ENCODE data around the gene LRRC42.
"Not testable (repeated sequence)": the region's sequence is repeated elsewhere in the genome, so short reads cannot be mapped to it uniquely, and the experiment has no call there.

Gene LRRC42

DNA sequence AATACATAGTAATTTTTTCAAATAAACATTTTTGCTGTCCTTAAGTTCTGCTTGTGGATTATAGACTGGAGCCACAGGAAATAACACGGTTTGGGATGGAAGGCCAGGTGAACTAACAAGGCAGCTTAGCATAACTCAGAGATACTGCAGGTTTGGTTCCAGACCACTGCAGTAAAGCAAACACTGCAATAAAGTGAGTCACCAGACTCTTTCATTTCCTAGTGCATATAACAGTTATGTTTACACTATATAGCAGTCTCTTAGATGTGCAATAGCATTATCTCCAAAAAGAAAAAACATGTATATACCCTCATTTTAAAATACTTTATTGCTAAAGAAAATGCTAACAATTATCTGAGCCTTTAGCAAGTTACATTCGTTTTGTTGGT, 22.0 kb downstream of the LRRC42 start:
- peak; percentile 43 for DNase-seq

DNA sequence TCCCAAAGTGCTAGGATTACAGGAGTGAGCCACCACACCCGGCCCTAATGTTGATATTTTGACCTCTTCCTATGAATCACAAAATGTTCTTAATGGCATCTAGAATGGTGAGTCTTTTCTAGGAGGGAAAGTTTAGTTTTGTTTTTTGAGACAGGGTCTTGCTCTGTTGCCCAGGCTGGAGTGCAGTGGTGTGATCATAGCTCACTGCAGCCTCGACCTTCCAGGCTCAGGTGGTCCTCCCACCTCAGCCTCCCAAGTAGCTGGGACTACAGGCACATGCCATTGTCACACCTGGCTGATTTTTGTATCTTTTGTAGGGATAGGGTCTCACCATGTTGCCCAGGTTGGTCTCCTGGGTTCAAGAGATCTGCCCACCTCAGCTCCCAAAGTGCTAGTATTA, 23.2 kb downstream of the LRRC42 start:
- not testable (repeated sequence) for DNase-seq

DNA sequence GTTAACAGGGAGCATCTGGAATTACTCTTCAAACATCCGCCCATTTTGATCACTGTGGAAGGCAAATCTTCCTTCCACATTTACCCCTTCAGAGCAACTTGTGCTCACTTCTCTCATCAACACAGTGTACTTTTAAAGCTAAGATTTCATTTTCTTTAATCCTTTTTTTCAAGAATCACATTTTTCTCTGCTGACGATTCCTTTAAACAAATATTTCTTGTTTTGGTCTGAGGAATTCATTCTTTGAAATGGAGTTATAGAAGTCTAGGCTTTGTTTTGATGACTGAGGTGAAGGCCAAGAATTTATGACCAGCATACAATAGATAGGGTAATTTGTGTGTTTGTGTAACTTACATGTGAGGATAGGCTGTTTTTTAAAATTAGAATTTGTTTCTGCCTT, 25.6 kb downstream of the LRRC42 start:
- DNase-seq, result no peak

DNA sequence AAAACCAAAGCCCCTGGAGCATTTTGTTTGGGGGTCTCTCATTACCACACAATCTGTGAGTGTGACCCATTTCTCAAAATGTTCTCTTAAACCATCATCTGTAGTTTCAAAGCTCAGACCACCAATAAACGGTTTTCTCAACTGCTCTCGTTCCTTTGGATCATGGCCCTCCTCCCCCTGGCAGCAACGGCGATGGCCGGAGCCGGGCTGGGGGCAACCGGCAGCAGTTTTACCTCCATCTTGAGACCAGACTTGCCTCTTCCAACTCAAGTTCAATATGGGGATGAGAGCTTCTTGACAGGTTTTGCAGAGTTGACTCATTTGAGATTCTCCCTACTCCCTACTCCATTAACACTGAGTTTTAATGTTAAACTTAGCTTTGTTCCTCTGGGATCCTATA, 29.7 kb downstream of the LRRC42 start:
- no peak for DNase-seq

DNA sequence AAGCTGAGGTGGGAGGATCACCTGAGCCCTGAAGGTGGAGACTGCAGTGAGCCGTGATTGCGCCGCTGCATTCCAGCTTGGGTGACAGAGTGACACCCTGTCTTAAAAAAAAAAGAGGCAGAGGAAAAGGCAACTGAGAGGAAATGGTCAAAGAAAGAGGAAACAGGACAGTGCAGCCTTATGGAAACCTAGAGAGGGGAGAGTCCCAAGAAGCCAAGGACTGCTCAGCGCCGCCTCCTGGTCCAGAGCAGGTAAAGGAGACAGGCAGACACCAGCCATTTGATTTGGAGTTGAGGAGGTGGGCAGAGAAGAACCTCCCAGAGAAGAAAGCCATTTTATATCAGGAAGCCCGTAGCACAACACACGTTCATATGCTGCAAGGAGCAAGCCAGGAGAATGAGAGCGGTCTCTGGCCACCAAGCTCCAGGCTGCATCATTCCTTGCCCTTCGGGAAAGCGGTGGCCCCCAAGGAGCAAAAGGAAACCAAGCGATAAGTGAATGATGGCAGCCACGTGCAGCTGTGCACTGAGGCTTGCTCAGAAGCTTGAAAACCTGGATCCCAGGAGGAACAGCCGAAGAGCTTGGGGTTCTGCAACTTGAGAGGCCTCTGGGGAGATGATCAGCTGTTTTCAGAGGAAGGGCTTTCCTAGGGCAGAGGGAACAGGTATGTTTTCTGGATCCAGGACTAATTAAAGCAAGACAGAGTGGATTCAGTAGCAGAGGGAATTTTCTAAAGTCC, 33.7 kb downstream of the LRRC42 start:
- DNase-seq, result no peak

DNA sequence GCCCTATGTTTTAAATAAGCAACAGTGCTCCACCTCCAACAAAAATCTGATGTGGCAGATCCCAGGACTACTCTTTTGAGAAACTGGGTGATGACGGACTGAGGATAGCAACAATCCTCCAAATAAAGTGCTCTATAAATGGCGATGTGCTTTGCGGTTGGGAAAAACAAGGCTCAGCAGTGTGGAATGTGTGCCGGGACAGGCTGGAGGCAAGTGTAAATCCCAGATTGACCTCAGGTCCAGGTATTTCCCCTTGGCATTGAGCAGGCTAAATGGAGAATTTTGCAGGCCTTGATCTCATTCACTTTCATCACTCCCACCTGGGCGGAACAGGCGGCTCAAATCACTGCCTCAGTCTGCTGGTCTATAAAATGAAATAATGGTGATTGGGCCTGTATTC, 35.1 kb downstream of the LRRC42 start:
- no peak for DNase-seq

DNA sequence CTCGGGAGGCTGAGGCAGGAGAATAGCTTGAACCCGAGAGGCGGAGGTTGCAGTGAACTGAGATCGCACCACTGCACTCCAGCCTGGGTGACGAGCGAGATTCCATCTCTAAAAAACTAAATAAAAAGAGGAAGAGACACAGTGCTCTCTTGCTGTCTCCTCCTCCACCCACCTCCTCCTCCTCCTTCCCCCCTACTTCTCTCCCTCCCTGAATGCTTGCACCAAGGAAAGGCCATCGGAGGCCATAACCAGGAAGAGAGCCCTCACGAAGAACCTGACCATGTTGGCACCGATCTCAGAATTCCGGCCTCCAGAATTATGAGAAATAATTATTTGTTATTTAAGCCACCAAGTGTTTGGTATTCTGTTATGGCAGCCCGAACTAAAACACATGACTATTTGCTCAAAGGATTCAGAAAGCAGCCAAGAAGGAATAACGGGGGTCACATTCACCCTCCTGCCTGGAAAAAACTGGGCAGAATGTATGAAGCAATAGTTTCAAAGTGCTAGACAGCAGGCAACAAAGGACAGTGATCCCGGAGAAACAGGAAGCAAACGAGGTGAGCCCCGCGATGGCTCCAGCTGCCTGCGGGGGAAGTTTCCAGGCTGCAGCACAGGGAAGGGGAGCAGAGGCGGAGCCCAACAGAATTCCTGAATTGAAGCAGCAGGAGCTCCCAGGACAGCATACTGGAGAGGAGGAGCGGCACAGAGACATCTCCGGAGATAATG, 36.0 kb downstream of the LRRC42 start:
- DNase-seq, result no peak

DNA sequence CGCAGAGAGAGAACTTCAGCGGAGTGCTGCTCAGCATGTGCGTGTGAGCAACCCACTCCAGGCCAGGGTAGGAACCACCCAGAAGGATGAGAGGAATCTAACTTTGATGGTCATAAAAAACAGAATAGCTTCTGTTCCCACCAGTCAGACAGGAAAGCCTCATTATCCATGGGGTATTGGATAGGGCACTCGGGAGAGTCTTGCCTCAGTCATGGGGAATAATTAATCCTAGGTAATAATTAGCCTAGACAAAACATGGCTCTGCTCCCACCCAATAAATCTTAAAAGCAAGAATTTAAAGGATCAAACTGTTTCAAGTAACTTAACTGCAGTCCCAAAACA, 36.6 kb downstream of the LRRC42 start:
- DNase-seq, result no peak

DNA sequence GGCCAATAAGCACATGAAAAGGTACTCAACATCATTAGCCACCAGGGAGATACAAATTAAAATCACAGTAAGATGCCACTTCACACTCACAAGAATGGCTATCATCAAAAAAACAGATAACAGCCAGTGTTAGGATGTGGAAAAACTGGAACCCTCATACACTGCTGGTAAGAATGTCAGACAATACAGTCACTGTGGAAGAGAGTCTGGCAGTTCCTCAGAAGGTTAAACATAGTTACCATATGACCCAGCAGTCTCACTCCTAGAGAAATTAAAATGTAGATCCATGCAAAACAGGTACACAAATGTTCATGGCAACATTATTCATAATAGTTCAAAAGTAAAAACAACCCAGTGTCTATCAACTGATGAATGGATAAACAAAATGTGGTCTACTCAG, 38.6 kb downstream of the LRRC42 start:
- no peak for DNase-seq

DNA sequence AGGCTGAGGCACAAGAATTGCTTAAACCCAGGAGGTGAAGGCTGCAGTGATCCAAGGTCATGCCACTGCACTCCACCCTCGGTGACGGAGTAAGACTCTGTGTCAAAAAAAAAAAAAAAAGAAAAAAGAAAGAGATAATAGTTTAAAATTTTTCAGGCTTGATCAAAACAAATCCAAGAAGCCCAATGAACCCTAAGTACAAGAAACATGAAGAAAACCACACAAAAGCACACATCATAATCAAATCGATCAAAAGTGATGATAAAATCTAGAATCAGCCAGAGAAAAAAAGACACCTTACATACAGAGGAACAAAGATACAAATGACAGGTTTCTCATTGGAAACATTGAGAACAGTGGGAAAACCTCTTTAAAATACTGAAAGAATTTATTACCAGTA, 40.3 kb downstream of the LRRC42 start:
- DNase-seq, result no peak

DNA sequence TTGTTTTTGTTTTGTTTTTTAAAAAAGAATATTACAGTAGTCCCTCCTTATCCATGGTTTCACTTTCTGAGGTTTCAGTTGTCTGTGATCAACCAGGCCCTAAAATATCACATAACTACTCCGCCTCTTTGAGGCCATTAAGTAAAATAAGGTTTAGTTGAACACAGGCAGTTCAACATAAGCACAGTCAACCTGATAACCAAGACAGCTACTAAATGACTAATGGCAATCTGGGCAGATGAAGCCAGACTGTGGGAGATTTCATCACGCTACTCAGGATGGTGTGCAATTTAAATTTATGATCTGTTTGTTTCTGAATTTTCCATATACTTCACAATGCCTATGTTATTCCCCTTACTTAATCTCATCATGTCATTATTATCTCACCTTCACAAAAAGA, 41.7 kb downstream of the LRRC42 start:
- DNase-seq, result no peak

DNA sequence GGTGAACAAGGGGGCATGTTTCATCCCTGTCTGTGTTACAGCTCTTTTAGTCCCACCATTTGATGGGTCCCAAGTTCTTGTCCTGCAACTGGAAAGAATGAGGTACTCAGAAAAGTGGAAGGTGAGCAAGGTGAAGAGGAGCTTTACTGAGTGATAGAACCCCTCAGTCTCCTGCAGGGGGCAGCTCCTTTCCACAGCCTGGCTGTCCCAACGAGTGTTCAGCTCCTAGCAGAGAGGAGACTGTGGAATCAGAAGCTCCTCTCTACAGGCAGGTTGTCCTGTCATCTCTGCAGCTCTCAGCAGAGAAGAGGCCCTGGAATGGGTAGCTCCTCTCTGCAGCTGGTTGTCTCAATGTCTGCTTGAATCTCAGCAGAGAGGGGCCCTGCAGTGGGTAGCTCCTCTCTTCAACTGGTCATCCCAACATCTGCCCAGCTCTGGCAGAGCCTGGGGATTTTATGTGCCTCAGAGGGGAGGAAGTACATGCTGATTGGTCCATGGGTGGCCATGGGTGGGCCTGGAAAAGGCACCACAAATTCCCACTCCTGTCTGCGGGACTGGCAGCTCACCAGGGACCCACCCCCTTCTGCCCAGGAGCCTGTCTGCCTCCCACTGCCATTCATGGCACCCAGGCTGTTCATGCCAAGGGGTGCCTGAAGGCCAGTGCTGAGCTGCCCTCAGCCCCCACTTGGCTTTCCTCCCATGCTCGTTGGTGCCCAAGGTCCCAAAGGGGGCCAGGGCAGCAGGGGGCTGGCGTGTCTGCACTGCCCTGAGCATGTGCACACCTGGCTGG, 46.1 kb downstream of the LRRC42 start:
- DNase-seq, result no peak

DNA sequence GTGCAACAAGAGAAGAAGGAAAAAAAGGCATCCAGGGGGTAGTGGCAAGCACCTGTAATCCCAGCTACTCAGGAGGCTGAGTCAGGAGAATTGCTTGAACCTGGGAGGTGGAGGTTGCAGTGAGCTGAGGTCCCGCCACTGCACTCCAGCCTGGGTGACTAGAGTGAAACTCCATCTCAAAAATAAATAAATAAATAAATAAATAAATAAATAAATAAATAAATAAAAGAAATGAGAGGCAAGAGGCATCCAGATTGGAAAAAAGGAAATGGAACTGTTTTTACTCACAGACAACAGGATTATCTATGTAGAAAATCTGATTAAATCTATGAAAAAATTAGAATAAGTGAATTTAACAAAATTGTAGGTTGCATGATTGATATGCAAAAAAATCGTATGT, 48.4 kb downstream of the LRRC42 start:
- DNase-seq, result not testable (repeated sequence)

DNA sequence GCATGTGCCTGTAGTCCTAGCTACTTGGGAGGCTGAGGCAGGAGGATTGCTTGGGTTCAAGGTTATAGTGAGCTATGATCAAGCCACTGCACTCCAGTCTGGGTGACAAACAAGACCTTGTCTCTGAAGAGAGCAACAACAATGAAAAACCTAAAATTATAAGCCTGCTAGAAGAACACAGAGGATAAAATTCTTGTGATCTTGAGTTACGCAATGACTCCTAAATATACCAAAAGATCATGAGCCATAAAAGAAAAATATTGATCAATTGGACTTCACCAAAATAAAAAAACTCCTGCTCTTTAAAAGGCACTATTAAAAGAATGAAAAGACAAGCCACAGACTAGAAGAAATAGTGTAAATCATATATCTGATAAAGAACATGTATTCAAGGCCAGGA, 49.5 kb downstream of the LRRC42 start:
- no peak for DNase-seq

DNA sequence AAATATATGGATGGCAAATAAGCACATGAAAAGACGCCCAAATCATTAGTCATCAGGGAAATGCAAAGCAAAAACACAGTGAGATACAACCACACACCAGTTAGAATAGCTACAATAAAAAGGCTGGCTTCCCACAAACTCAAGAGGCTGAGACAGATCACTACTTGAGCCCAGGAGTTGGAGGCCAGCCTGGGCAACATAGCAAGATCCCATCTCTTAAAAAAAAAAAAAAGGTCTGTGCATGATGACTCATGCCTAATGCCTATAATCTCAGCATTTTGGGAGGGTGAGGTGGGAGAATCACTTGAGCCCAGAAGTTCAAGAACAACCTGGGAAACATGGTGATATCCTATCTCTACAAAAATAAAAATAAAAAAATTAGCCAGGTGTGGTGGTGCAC, 52.1 kb downstream of the LRRC42 start:
- no peak for DNase-seq

DNA sequence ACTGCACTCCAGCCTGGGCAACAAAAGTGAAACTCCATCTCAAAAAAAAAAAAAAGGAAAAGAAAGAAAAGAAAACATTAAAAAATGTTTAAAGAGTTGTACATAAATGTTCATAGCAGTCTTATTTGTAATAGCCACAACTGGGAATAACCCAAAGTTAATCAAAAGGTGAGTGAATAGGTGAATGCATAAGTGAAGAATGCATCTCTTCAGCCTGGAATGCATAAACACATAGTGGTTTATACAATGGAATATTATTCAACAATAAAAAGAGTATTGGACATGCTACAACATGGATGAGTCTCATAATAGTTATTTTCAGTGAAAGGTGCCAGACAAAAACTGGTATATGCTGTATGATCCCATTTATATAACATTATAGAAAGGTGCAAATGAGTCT, 53.8 kb downstream of the LRRC42 start:
- DNase-seq, result no peak

DNA sequence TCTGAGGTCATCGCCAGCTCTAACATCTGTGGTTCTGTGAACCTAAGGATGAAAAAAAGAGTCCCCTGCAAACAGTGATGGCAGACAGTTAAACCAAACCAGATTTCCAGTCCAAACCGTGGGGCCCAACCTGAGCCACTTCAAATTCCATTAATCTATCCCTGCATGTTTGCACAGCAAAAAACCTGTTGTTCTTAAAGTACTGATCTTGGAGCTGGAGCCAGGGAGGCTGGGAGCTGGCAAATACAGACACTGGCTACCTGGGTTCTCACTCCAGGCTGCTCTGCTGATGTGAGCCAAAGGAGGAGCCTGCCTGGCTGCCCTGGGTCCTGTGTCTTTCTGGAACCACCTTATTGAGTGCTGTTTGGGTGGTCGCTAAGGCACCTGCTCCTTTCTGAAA, 55.4 kb downstream of the LRRC42 start:
- peak; percentile 99 for DNase-seq

DNA sequence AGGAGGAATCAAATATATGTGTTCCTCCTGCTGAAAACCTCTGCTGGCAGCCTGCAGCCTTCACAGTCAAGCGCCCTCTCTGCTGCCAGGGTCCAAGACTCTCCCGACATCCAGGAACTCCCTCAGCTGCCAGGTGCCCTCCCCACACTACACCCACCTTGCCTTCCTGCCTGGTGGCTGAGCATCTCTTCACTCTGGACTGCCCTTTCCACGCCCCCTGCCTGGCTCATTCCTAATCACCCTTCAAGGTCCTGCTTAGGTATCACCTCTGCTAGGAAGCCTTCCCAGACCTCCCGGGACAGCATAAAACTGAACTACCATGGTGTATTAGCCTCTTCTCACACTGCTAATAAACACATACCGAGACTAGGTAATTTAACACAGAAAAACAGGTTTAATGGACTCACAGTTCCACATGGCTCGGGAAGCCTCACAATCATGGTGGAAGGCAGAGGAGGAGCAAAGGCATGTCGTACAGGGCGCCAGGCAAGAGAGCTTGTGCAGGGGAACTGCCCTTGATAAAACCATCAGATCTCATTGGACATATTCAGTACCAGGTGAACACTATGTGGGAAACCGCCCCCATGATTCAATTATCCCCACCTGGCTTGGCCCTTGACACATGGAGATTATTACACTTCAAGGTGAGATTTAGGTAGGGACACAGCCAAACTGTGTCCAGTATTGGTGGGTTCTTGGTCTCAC, 56.5 kb downstream of the LRRC42 start:
- DNase-seq, result peak; percentile 47

DNA sequence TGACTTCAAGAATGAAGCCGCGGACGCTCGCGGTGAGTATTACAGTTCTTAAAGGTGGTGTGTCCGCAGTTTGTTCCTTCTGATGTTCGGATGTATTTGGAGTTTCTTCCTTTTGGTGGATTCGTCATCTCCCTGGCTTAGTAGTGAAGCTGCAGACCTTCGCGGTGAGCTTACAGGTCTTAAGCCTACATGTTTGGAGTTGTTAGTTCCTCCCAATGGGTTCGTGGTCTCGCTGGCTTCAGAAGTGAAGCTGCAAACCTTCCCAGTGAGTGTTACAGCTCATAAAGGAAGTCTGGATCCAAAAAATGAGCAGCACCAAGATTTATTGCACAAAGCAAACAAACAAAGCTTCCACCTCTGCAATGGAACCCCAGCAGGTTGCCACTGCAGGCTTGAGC, 57.1 kb downstream of the LRRC42 start:
- no peak for DNase-seq

DNA sequence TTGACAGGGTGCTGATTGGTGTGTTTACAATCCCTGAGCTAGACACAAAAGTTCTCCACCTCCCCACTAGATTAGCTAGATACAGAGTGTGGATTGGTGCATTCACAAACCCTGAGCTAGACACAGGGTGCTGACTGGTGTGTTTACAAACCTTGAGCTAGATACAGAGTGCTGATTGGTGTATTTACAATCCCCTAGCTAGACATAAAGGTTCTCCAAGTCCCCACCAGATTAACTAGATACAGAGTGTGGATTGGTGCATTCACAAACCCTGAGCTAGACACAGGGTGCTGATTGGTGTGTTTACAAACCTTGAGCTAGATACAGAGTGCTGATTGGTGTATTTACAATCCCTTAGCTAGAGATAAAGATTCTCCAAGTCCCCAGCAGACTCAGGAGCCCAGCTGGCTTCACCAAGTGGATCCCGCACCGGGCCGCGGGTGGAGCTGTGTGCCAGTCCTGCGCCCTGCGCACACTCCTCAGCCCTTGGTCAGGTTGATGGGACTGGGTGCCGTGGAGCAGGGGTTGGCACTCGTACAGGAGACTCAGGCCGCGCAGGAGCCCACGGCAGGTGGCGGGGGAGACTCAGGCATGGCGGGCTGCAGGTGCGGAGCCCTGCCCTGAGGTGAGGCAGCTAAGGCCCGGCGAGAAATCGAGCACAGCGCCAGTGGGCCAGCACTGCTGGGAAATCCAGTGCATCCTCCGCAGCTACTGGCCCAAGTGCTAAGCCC, 57.8 kb downstream of the LRRC42 start:
- DNase-seq, result not testable (repeated sequence)

DNA sequence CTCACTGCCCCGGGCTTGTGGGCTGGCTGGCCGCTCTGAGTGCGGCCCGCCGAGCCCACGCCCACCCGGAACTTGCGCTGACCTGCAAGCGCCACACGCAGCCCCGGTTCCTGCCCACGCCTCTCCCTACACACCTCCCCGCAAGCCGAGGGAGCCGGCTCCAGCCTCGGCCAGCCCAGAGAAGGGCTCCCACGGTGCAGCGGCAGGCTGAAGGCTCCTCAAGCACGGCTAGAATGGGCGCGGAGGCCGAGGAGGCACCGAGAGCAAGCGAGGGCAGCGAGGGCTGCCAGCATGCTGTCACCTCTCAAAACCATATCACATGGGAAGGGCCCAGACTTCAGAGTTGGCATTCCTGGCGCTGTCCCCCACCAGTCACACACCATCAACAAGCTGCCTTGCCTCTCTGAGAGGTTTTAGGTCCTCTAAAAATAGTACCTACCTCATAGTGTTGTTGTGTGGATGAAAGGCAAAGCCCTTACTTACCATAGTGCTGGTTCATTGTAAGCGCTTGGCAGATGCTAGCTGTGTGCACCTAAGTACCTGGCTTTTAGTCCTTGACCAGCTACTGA, 58.4 kb downstream of the LRRC42 start:
- DNase-seq, result no peak

DNA sequence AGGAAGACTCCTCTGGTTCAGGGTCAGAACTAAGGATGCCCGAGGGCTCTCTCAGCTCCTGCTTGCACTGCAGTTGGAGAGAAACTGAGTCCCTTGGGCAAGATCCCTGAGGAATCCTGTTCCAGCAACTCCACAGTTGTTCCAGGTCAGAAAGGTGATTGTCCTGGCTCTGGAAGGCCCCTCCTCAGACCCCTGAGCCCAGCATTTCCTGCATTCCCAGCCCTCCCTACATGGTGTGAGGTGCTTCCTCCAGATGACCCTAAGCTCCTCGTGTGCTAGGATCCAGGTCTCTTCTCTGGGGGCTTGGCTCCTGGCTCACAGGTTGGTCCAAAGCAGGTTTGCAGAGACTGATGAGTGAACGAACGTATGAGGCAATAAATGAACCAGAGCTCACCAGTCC, 60.4 kb downstream of the LRRC42 start:
- DNase-seq, result no peak

Measured in NCI-H2029 treated with DMSO at 0.1 percent for 48 hours (cell line).